ENCODE results near the gene SC5D.

GRCh38 chr11:121323046-121323607 lies 30.6 kb downstream of the SC5D start:
- no peak; the same call in 1 of the 2 replicates for TF ChIP-seq CTCF (conservative IDR thresholded peaks at IDR 0.05; ENCODE audit: low read depth, low read length)
- no peak for TF ChIP-seq EZH2 (IDR thresholded peaks at IDR 0.05; ENCODE audit: borderline replicate concordance, low read depth, low read length, poor library complexity, severe bottlenecking)

Measured in A673 (cell line).